GM15510 (cell line): Measurements from ENCODE around the gene UNC5A.

ENCODE experiments used
- POLR2A ChIP-seq: IDR thresholded peaks from 3 replicates; pipeline ENCODE4 v1.6.1; 2011; ENCODE audit warnings: borderline replicate concordance; ENCODE audit not compliant: insufficient read length; ENCODE audit errors: extremely low read depth

UNC5A gene

DNA sequence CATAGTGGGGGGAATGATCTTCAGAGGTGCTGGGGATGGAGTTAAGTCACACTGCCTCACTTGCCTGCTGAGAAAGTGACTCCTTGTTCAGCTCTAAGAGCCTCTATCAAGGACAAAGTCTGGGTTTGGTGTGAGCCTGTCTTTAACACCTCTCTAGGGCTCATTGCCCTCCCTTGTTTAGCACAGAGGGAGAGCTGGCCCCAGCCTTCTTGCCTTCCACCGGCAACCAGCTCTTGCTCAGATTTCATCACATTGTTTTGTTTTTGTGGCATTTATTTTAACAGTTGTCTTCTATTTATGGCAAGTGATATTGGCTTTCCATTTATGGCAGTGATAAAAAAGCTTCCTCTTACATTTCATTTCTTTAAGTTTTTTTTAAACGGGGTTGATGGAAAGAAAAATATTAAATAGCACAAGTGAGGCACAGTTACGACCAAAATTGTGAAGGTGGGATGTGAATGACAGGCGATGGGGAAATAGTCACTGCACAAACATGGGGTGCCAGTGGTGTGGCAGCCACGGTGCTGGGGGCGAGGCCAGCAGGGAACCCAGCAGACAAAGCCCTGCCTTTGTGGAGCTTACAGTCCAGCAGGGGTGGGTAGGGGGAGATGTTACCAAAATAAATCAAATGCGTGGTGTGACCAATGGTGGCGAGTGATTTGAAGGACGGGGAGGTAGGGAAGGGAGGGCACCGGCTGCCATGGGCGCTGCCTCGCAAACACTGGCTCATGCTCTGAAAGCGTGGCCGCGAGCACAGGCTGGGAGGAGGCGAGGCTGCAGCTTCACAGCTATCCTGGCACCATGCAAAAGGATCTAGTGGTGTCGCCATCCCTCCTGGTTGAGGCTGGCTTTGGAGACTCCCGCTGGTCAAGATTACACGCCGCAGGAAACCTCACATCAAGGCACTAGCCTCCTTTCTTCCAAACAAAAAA lies 21.2 kb upstream of the UNC5A start:
- TF ChIP-seq POLR2A = no peak

- TF ChIP-seq POLR2A = no peak
Measured at GRCh38 chr5:176789873-176790615, 20.3 kb upstream of the UNC5A start.

DNA sequence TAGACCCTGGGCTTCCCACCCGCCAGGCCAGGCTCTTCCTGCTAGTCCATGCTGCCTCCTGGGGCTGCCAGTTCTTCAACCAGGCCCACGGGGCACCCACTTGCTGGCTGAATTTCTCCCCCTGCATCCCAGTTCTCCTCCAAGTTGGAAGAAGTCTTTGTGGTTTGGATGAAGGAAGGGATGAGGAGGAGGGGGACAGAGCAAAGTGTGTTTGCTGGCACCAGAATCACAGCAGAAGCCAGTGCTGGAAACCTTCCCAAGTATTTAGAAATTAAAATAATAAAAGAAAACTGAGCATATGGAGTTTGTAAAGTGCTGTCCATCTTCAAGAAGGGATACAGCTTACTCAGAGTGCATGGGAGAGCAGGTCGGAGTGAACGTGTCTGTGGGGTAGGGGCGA lies 19.4 kb upstream of the UNC5A start:
- TF ChIP-seq POLR2A = no peak

GRCh38 chr5:176792655-176793342 lies 17.6 kb upstream of the UNC5A start:
- TF ChIP-seq POLR2A = no peak

- TF ChIP-seq POLR2A = no peak
Measured at GRCh38 chr5:176793343-176793699, 17.0 kb upstream of the UNC5A start.

DNA sequence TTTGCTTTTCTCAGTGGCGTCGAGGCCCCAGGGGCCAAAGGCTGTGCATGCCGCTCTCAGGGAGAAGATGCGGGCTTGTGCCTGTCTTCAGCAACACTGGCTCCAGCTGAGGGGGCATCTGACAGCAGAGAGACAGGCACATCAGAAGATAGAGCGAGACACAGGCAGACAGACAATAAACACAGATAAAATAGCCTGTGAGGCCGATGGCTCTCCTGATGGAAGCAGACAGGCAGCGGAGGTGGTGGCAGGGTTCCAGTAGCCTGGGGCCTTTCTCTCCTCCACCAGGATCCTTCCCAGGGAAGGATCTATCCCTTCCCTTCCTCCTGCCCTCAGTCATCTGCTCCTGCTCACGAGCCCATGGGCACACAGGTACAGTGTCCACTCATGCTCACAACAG lies 16.6 kb upstream of the UNC5A start:
- no peak for TF ChIP-seq POLR2A

DNA sequence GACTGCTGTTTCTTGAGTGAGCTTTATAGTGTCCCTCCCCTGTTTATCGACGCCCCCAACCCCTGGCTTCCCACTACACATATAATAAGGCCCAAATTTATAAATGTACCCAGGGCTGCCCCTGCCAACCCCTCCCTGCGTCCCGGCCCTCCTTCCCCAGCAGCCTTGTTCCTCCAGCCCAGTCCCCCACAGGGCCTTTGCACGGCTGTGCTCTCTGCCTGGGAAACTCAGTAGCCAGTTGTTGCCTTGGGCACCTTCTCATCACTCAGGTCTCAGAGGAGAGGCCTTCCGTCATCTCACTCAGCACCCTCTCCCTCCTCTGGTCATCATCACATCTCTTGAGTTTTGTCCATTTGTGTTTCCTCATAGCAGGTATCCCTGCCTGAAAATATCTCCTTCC lies 15.8 kb upstream of the UNC5A start:
- no peak for TF ChIP-seq POLR2A

GRCh38 chr5:176796411-176796810 lies 13.9 kb upstream of the UNC5A start:
- TF ChIP-seq POLR2A = no peak

DNA sequence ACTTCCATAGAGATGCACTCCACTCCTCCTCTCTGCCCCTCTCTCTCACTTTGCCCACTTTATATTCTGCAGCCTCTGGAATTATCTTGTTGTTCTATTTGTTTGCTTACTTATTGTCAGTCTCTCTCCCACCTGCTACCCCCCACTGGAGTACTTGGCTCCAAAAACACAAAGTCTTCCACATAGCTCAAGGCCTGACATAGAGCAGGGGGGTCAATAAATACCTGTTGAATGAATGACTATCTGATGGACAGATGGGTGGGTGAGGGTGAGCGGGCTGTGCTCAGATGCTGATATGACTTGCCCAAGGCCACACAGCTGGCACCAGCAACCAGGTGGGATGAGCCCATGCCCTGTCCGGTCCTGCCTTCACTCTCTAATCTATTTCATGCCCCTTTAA lies 13.4 kb upstream of the UNC5A start:
- no peak for TF ChIP-seq POLR2A

GRCh38 chr5:176797456-176798050 lies 12.8 kb upstream of the UNC5A start:
- no peak for TF ChIP-seq POLR2A

GRCh38 chr5:176798086-176798876 lies 12.1 kb upstream of the UNC5A start:
- TF ChIP-seq POLR2A = no peak

DNA sequence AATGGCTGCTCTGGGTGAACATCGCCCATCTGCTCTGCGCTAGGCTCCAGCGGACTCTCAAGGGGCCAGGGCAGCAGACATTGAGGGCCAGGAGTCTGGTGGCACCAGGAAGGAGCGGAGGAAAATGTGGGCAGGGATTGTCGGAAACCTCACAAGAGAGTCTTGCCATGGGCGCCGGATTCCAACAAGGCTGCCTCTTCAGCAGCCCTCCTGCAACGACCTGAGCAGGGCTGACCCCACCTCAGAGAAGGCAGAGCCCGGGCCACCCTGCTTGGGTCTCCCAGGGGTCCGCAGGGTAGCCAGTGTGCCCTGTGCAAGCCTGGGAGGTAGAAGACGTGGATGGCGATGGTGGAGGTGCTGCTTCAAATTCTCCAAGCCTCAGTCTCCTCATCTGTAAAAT lies 11.4 kb upstream of the UNC5A start:
- no peak for TF ChIP-seq POLR2A

DNA sequence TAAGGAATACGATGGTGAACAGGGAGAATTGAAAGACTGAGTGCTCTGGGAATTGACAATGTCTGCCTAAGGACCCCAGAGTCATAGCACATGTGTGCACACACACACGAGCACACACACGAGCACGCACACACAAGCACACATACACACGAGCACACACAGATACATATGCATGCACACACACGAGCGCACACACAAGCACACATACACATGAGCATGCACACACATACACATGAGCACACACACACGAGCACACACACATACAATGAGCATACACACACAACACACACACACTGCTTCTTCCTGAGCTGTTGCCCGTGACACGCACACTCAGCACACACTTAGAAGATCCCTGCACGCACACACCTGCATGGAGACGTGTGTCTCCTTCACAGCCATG lies 10.9 kb upstream of the UNC5A start:
- no peak for TF ChIP-seq POLR2A

- TF ChIP-seq POLR2A = no peak
Measured at GRCh38 chr5:176800024-176800423, 10.3 kb upstream of the UNC5A start.
